Amniotic stem cell (primary cell): ENCODE data around the gene FAM184B.

Experiments used
- DNase-seq: peaks from one replicate; lab custom pipeline; 2025; lab: John Stamatoyannopoulos, UW

FAM184B gene

GRCh38 chr4:17773135-17773698, 8.2 kb downstream of the FAM184B start:
- DNase-seq, result no peak

- DNase-seq, result no peak
Measured at GRCh38 chr4:17771284-17771908, 10.0 kb downstream of the FAM184B start.

GRCh38 chr4:17770845-17771244, 10.6 kb downstream of the FAM184B start:
- DNase-seq, result no peak

- DNase-seq, result no peak
Measured at GRCh38 chr4:17769406-17770174, 11.8 kb downstream of the FAM184B start.

- DNase-seq, result no peak
Measured at GRCh38 chr4:17766826-17767458, 14.5 kb downstream of the FAM184B start.

- DNase-seq, result no peak
Measured at GRCh38 chr4:17765514-17766286, 15.7 kb downstream of the FAM184B start.

- DNase-seq, result no peak
Measured at GRCh38 chr4:17763931-17764330, 17.5 kb downstream of the FAM184B start.

- no peak for DNase-seq
Measured at GRCh38 chr4:17763416-17763815, 18.0 kb downstream of the FAM184B start.

GRCh38 chr4:17762726-17763125, 18.7 kb downstream of the FAM184B start:
- no peak for DNase-seq

GRCh38 chr4:17761062-17761461, 20.4 kb downstream of the FAM184B start:
- DNase-seq, result no peak

GRCh38 chr4:17760626-17761025, 20.8 kb downstream of the FAM184B start:
- DNase-seq, result no peak

- DNase-seq, result no peak
Measured at GRCh38 chr4:17758485-17758884, 22.9 kb downstream of the FAM184B start.

- DNase-seq, result no peak
Measured at GRCh38 chr4:17757621-17758020, 23.8 kb downstream of the FAM184B start.

GRCh38 chr4:17753646-17754045, 27.8 kb downstream of the FAM184B start:
- no peak for DNase-seq

- DNase-seq, result no peak
Measured at GRCh38 chr4:17740702-17741101, 40.7 kb downstream of the FAM184B start.

- no peak for DNase-seq
Measured at GRCh38 chr4:17736484-17736883, 44.9 kb downstream of the FAM184B start.

- DNase-seq, result no peak
Measured at GRCh38 chr4:17726911-17727310, 54.5 kb downstream of the FAM184B start.

GRCh38 chr4:17723648-17724047, 57.8 kb downstream of the FAM184B start:
- DNase-seq, result no peak

GRCh38 chr4:17722356-17722700, 59.1 kb downstream of the FAM184B start:
- DNase-seq, result no peak

- no peak for DNase-seq
Measured at GRCh38 chr4:17721496-17722355, 59.7 kb downstream of the FAM184B start.

- no peak for DNase-seq
Measured at GRCh38 chr4:17719106-17719505, 62.3 kb downstream of the FAM184B start.
